ENCODE data around the gene B4GALNT1. TPM values are rescaled to one million over a fixed set of nuclear protein-coding genes. Genes with fewer than 3 reads are reported as not detected.

B4GALNT1 gene
- total RNA-seq, 1 experiment from 2014 or later = 31.3 TPM

DNA sequence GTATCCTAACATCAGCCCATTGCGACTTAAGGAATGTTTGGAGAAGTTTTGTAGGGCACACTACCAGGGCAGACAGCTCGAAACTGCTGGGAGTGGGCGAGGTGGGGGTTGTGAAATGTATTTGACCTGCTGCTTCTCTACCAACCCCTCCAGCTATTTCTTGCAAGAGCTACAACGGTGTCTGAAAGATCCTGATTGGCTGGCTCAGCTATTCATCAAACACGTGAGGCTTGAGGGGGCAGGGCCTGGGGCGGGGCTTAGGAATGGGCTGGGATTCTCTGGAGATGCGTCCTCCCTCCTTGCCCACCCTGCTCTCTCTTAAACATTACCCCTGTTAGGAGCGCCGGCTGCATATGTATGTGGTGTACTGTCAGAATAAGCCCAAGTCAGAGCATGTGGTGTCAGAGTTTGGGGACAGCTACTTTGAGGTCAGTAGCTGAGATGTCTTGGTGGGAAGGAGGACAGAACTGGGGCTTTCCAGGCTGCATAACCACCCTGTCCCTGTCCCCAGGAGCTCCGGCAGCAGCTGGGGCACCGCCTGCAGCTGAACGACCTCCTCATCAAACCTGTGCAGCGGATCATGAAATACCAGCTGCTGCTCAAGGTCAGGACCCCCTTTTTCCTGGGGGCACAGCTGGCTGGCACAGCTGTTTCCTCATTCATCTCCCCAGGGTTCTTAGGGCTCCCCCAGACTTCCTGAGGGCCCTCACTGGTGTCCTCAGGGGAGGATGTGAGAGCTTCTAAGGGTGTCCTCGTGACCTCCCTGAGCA lies 18.6 kb downstream of the B4GALNT1 start:
- Histone ChIP-seq H3K27me3 (ENCODE audit: insufficient read depth, low read length) (no peaks in the 10 kb centered on the region), H3K9me3 (ENCODE audit: control insufficient read depth in 1 of 2, insufficient read depth in 1 of 2, low read depth in 1 of 2, low read length in 2 of 2) (no peaks in the 10 kb centered on the region), H3K4me1 (ENCODE audit: control insufficient read depth in 1 of 2, insufficient read depth in 2 of 2, low read length in 2 of 2) (peaks cover 0 to 9% of the 10 kb centered on the region in 2 experiments; a peak in 1 of 4 replicates), H3K9me2 (ENCODE audit: insufficient read depth) (no peaks in the 10 kb centered on the region), H3K4me2 (ENCODE audit: low read length) (0 out of 2 replicates have a peak overlapping the region, but pooled peaks have one; percentile 7), H3K4me3 (replicated peaks in 1 of 2; ENCODE audit: low read depth in 1 of 2, low read length in 2 of 2) (no peak overlapping the region), H3K36me3 (ENCODE audit: control insufficient read depth in 1 of 2, insufficient read depth in 2 of 2, low read length in 2 of 2) (no peaks in the 10 kb centered on the region), H3K9ac (ENCODE audit: low read length) (no peak overlapping the region), H4K20me1 (ENCODE audit: insufficient read depth) (no peaks in the 10 kb centered on the region), H3K27ac (ENCODE audit: low read depth, low read length) (no peak overlapping the region), H2AFZ (ENCODE audit: low read depth, low read length, poor library complexity, severe bottlenecking) (no peak overlapping the region), H3K79me2 (ENCODE audit: insufficient read depth, low read length) (no peaks in the 10 kb centered on the region)
- BruUV-seq (replicated peaks) = no TSS peak
- POLR2A ChIA-PET = no interaction called here
- RAD21 ChIA-PET (ENCODE audit: low non-redundant PET in 1 of 2, low total read pairs in 2 of 2, uncharacterized antibody in 2 of 2, unreplicated experiment in 2 of 2) = no interaction called here
- CTCF ChIA-PET = interaction anchor here (1.7 kb wide), 1 partner anchor 31 kb away, joined by 4 read pairs; no protein-coding TSS in a partner anchor
- intact Hi-C loops (cut with micrococcal nuclease) = no loop called here
- TF ChIP-seq RAD21 (IDR thresholded peaks at IDR 0.05; ENCODE audit: low read depth) (no peak), SP1 (IDR thresholded peaks at IDR 0.05; ENCODE audit: low read depth) (no peak), TCF7L2 (IDR thresholded peaks at IDR 0.05; ENCODE audit: borderline replicate concordance, extremely low read depth, insufficient read depth, insufficient read length) (no peak), ZFX (IDR thresholded peaks at IDR 0.05) (no peak), EZH2 (IDR thresholded peaks at IDR 0.05) (no peak), ZNF274 (IDR thresholded peaks at IDR 0.05; ENCODE audit: low read depth, low read length) (no peak), FOSL1 (IDR thresholded peaks at IDR 0.05; ENCODE audit: low read depth) (no peak), EGR1 (IDR thresholded peaks at IDR 0.05; ENCODE audit: low read depth) (no peak), JUND (IDR thresholded peaks at IDR 0.05) (no peak), YY1 (IDR thresholded peaks at IDR 0.05; ENCODE audit: extremely low read depth, insufficient replicate concordance, low read depth, low read length) (no peak), ELF1 (IDR thresholded peaks at IDR 0.05; ENCODE audit: borderline replicate concordance, low read depth) (no peak), CBX3 (IDR thresholded peaks at IDR 0.05; ENCODE audit: low read depth) (no peak)
- TF ChIP-seq, protein P1, sequence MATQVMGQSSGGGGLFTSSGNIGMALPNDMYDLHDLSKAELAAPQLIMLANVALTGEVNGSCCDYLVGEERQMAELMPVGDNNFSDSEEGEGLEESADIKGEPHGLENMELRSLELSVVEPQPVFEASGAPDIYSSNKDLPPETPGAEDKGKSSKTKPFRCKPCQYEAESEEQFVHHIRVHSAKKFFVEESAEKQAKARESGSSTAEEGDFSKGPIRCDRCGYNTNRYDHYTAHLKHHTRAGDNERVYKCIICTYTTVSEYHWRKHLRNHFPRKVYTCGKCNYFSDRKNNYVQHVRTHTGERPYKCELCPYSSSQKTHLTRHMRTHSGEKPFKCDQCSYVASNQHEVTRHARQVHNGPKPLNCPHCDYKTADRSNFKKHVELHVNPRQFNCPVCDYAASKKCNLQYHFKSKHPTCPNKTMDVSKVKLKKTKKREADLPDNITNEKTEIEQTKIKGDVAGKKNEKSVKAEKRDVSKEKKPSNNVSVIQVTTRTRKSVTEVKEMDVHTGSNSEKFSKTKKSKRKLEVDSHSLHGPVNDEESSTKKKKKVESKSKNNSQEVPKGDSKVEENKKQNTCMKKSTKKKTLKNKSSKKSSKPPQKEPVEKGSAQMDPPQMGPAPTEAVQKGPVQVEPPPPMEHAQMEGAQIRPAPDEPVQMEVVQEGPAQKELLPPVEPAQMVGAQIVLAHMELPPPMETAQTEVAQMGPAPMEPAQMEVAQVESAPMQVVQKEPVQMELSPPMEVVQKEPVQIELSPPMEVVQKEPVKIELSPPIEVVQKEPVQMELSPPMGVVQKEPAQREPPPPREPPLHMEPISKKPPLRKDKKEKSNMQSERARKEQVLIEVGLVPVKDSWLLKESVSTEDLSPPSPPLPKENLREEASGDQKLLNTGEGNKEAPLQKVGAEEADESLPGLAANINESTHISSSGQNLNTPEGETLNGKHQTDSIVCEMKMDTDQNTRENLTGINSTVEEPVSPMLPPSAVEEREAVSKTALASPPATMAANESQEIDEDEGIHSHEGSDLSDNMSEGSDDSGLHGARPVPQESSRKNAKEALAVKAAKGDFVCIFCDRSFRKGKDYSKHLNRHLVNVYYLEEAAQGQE (IDR thresholded peaks at IDR 0.05; ENCODE audit: low read depth) = no peak
- TF ChIP-seq, protein P2, sequence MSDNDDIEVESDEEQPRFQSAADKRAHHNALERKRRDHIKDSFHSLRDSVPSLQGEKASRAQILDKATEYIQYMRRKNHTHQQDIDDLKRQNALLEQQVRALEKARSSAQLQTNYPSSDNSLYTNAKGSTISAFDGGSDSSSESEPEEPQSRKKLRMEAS (IDR thresholded peaks at IDR 0.05) = no peak
- TF ChIP-seq, protein P3, sequence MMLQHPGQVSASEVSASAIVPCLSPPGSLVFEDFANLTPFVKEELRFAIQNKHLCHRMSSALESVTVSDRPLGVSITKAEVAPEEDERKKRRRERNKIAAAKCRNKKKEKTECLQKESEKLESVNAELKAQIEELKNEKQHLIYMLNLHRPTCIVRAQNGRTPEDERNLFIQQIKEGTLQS (IDR thresholded peaks at IDR 0.05) = no peak
- TF ChIP-seq, protein P4, sequence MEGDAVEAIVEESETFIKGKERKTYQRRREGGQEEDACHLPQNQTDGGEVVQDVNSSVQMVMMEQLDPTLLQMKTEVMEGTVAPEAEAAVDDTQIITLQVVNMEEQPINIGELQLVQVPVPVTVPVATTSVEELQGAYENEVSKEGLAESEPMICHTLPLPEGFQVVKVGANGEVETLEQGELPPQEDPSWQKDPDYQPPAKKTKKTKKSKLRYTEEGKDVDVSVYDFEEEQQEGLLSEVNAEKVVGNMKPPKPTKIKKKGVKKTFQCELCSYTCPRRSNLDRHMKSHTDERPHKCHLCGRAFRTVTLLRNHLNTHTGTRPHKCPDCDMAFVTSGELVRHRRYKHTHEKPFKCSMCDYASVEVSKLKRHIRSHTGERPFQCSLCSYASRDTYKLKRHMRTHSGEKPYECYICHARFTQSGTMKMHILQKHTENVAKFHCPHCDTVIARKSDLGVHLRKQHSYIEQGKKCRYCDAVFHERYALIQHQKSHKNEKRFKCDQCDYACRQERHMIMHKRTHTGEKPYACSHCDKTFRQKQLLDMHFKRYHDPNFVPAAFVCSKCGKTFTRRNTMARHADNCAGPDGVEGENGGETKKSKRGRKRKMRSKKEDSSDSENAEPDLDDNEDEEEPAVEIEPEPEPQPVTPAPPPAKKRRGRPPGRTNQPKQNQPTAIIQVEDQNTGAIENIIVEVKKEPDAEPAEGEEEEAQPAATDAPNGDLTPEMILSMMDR (IDR thresholded peaks at IDR 0.05 in 2 of 3, conservative IDR thresholded peaks at IDR 0.05 in 1 of 3; ENCODE audit: borderline replicate concordance in 1 of 3, insufficient read depth in 1 of 3, low read depth in 2 of 3, low read length in 2 of 3) = no peak
- TF ChIP-seq, protein P5, sequence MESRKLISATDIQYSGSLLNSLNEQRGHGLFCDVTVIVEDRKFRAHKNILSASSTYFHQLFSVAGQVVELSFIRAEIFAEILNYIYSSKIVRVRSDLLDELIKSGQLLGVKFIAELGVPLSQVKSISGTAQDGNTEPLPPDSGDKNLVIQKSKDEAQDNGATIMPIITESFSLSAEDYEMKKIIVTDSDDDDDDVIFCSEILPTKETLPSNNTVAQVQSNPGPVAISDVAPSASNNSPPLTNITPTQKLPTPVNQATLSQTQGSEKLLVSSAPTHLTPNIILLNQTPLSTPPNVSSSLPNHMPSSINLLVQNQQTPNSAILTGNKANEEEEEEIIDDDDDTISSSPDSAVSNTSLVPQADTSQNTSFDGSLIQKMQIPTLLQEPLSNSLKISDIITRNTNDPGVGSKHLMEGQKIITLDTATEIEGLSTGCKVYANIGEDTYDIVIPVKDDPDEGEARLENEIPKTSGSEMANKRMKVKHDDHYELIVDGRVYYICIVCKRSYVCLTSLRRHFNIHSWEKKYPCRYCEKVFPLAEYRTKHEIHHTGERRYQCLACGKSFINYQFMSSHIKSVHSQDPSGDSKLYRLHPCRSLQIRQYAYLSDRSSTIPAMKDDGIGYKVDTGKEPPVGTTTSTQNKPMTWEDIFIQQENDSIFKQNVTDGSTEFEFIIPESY (IDR thresholded peaks at IDR 0.05; ENCODE audit: extremely low read depth, insufficient replicate concordance, low read length) = no peak
- ATAC-seq = peak; percentile 64
- peak; percentile 21 for DNase-seq (ENCODE audit: low read depth, low spot score)

All from HCT116 (cell line).